HG03139 (cell line): ENCODE measurements around the gene LNX1.

Source experiments
- ATAC-seq: cut with Tn5 transposase; IDR thresholded peaks from one replicate; pipeline ENCODE4 v1.9.1; 2021; ENCODE audit not compliant: unreplicated experiment

Gene LNX1

GRCh38 chr4:53591372-53591892, at the start of gene LNX1:
TSS of gene LNX1 (minus strand) at chr4:53591486. CDS start at chr4:53574002, 17,484 bp downstream.
- no peak for ATAC-seq

- no peak for ATAC-seq
Observed at GRCh38 chr4:53640576-53641453, 49.5 kb upstream of the LNX1 start.

- ATAC-seq = no peak
Observed at GRCh38 chr4:53638919-53639318, 47.6 kb upstream of the LNX1 start.

- ATAC-seq = no peak
Observed at GRCh38 chr4:53637348-53637747, 46.1 kb upstream of the LNX1 start.

- no peak for ATAC-seq
Observed at GRCh38 chr4:53635697-53636483, 44.6 kb upstream of the LNX1 start.

- no peak for ATAC-seq
Observed at GRCh38 chr4:53633608-53634007, 42.3 kb upstream of the LNX1 start.

- no peak for ATAC-seq
Observed at GRCh38 chr4:53629296-53629695, 38.0 kb upstream of the LNX1 start.

GRCh38 chr4:53626491-53626890, 35.2 kb upstream of the LNX1 start:
- no peak for ATAC-seq

GRCh38 chr4:53625888-53626287, 34.6 kb upstream of the LNX1 start:
- ATAC-seq = no peak

- no peak for ATAC-seq
Observed at GRCh38 chr4:53622739-53623151, 31.5 kb upstream of the LNX1 start.

- no peak for ATAC-seq
Observed at GRCh38 chr4:53620956-53621355, 29.7 kb upstream of the LNX1 start.

- ATAC-seq = no peak
Observed at GRCh38 chr4:53619431-53619830, 28.1 kb upstream of the LNX1 start.

GRCh38 chr4:53618321-53618720, 27.0 kb upstream of the LNX1 start:
- no peak for ATAC-seq

GRCh38 chr4:53617101-53617680, 25.9 kb upstream of the LNX1 start:
- no peak for ATAC-seq

- ATAC-seq = no peak
Observed at GRCh38 chr4:53616219-53616618, 24.9 kb upstream of the LNX1 start.

GRCh38 chr4:53614591-53614990, 23.3 kb upstream of the LNX1 start:
- no peak for ATAC-seq

- no peak for ATAC-seq
Observed at GRCh38 chr4:53613428-53613827, 22.1 kb upstream of the LNX1 start.

- no peak for ATAC-seq
Observed at GRCh38 chr4:53608649-53609048, 17.4 kb upstream of the LNX1 start.

GRCh38 chr4:53608242-53608641, 17.0 kb upstream of the LNX1 start:
- no peak for ATAC-seq

GRCh38 chr4:53605783-53606182, 14.5 kb upstream of the LNX1 start:
- no peak for ATAC-seq

- ATAC-seq = no peak
Observed at GRCh38 chr4:53602390-53602789, 11.1 kb upstream of the LNX1 start.
